DND-41 (cell line): ENCODE measurements around the gene TMEM69.

Source experiments
- ATAC-seq: fragments of 200-7000 bp; cut with Tn5 transposase; 3 replicates; pipeline ENCODE4 v1.9.1; 2021; ENCODE audit warnings: low read depth; ENCODE audit not compliant: insufficient read depth
- DNase-seq: peaks from one replicate; pipeline ENCODE4 v3.0.0-alpha.2; 2020
- H2AFZ ChIP-seq: 2 replicates; pipeline ENCODE4 v1.6.0; 2012; ENCODE audit warnings: low read depth, low read length
- H3K27ac ChIP-seq: 2 replicates; pipeline ENCODE4 v1.5.1; 2012; ENCODE audit warnings: low read length, inconsistent platforms
- H3K27me3 ChIP-seq: fragments of 200-600 bp; sonication (generic); 2 replicates; pipeline ENCODE4 v1.6.0; 2012; ENCODE audit warnings: low read length, mild to moderate bottlenecking, inconsistent platforms; ENCODE audit not compliant: insufficient read depth, poor library complexity
- H3K36me3 ChIP-seq: 2 replicates; pipeline ENCODE4 v1.5.1; 2012; ENCODE audit warnings: low read length, inconsistent platforms; ENCODE audit not compliant: insufficient read depth
- H3K4me1 ChIP-seq: 2 replicates; pipeline ENCODE4 v1.5.1; 2012; ENCODE audit warnings: mild to moderate bottlenecking, low read length; ENCODE audit not compliant: insufficient read depth
- H3K4me2 ChIP-seq: 2 replicates; pipeline ENCODE4 v1.6.0; 2012; ENCODE audit warnings: mild to moderate bottlenecking, moderate library complexity, low read length, inconsistent platforms; ENCODE audit not compliant: insufficient read depth
- H3K4me3 ChIP-seq, 2 experiments: fragments of 200-600 bp in 1 of 2; shearing (Covaris generic) in 1 of 2; 2 replicates each; pipeline ENCODE4 v1.5.1; 2012 to 2016; ENCODE audit warnings: inconsistent platforms in 2 of 2, low read length in 2 of 2, mild to moderate bottlenecking in 2 of 2, low read depth in 1 of 2, moderate library complexity in 1 of 2
- H3K79me2 ChIP-seq: 2 replicates; pipeline ENCODE4 v1.6.0; 2012; ENCODE audit warnings: low read length, inconsistent platforms; ENCODE audit not compliant: insufficient read depth
- H3K9ac ChIP-seq: 2 replicates; pipeline ENCODE4 v1.6.0; 2012; ENCODE audit warnings: low read depth, mild to moderate bottlenecking, inconsistent platforms, low read length, moderate library complexity
- H3K9me3 ChIP-seq: 2 replicates; pipeline ENCODE4 v1.5.1; 2012; ENCODE audit warnings: low read length, moderate library complexity, mild to moderate bottlenecking, inconsistent platforms; ENCODE audit not compliant: insufficient read depth, severe bottlenecking
- H4K20me1 ChIP-seq: 2 replicates; pipeline ENCODE4 v1.6.0; 2012; ENCODE audit warnings: low read length; ENCODE audit not compliant: insufficient read depth
- CTCF ChIP-seq: IDR thresholded peaks from 2 replicates; pipeline ENCODE4 v1.5.1; 2012; ENCODE audit warnings: borderline replicate concordance, low read length, moderate library complexity, mild to moderate bottlenecking; ENCODE audit not compliant: poor library complexity, severe bottlenecking; ENCODE audit errors: extremely low read depth
- EZH2 ChIP-seq: IDR thresholded peaks from 3 replicates; pipeline ENCODE4 v1.6.1; 2012; ENCODE audit warnings: borderline replicate concordance, low read depth, mild to moderate bottlenecking, moderate library complexity, low read length, inconsistent platforms; ENCODE audit not compliant: severe bottlenecking

The TMEM69 gene

GRCh38 chr1:45718289-45718688 is 30.3 kb downstream of the TMEM69 start:
- Histone ChIP-seq H3K4me1 (no peaks in the 10 kb centered on the region), H3K9ac (no peak overlapping the region), H2AFZ (no peak overlapping the region), H3K27ac (no peak overlapping the region), H3K4me3 (no peak overlapping the region), H3K9me3 (no peaks in the 10 kb centered on the region), H3K4me2 (no peak overlapping the region), H3K27me3 (no peaks in the 10 kb centered on the region), H3K79me2 (no peaks in the 10 kb centered on the region), H3K36me3 (peaks cover 22% of the 10 kb centered on the region; the same call in 1 of the 2 replicates), H4K20me1 (no peaks in the 10 kb centered on the region)
- TF ChIP-seq EZH2 (no peak), CTCF (no peak)
- ATAC-seq (no peak), DNase-seq (no peak)

- TF ChIP-seq CTCF, result no peak
- no peak for TF ChIP-seq EZH2
- Histone ChIP-seq H3K9me3 (no peaks in the 10 kb centered on the region), H3K9ac (no peak overlapping the region), H3K4me1 (no peaks in the 10 kb centered on the region), H3K4me3 (no peak overlapping the region), H3K79me2 (no peaks in the 10 kb centered on the region), H4K20me1 (no peaks in the 10 kb centered on the region), H3K27ac (no peak overlapping the region), H3K4me2 (no peak overlapping the region), H3K27me3 (no peaks in the 10 kb centered on the region), H3K36me3 (peaks cover 14% of the 10 kb centered on the region; the same call in 1 of the 2 replicates), H2AFZ (no peak overlapping the region)
- DNase-seq (no peak), ATAC-seq (no peak)
Measured at GRCh38 chr1:45721207-45721606, 33.2 kb downstream of the TMEM69 start.

- no peaks in the 10 kb centered on the region for H3K9me3 ChIP-seq
- H3K36me3 ChIP-seq, result peaks cover 14% of the 10 kb centered on the region; the same call in 1 of the 2 replicates
- no peaks in the 10 kb centered on the region for H3K27me3 ChIP-seq
- DNase-seq (no peak), ATAC-seq (no peak)
- no peak overlapping the region for H2AFZ ChIP-seq
- TF ChIP-seq EZH2 (no peak), CTCF (no peak)
- no peak overlapping the region for H3K4me2 ChIP-seq
- no peak overlapping the region for H3K4me3 ChIP-seq
- no peaks in the 10 kb centered on the region for H4K20me1 ChIP-seq
- no peaks in the 10 kb centered on the region for H3K79me2 ChIP-seq
- H3K9ac ChIP-seq, result no peak overlapping the region
- no peaks in the 10 kb centered on the region for H3K4me1 ChIP-seq
- H3K27ac ChIP-seq, result no peak overlapping the region
Measured at GRCh38 chr1:45722809-45723208, 34.8 kb downstream of the TMEM69 start.
